GM19467 (cell line): ENCODE data around the gene TCF12.
A peak's percentile ranks its signal among the peaks of the same experiment; 100 is the strongest.

Source experiments
- ATAC-seq: cut with Tn5 transposase; IDR thresholded peaks from one replicate; pipeline ENCODE4 v1.9.1; 2021; ENCODE audit warnings: mild to moderate bottlenecking, moderate library complexity; ENCODE audit not compliant: unreplicated experiment

The TCF12 gene

DNA sequence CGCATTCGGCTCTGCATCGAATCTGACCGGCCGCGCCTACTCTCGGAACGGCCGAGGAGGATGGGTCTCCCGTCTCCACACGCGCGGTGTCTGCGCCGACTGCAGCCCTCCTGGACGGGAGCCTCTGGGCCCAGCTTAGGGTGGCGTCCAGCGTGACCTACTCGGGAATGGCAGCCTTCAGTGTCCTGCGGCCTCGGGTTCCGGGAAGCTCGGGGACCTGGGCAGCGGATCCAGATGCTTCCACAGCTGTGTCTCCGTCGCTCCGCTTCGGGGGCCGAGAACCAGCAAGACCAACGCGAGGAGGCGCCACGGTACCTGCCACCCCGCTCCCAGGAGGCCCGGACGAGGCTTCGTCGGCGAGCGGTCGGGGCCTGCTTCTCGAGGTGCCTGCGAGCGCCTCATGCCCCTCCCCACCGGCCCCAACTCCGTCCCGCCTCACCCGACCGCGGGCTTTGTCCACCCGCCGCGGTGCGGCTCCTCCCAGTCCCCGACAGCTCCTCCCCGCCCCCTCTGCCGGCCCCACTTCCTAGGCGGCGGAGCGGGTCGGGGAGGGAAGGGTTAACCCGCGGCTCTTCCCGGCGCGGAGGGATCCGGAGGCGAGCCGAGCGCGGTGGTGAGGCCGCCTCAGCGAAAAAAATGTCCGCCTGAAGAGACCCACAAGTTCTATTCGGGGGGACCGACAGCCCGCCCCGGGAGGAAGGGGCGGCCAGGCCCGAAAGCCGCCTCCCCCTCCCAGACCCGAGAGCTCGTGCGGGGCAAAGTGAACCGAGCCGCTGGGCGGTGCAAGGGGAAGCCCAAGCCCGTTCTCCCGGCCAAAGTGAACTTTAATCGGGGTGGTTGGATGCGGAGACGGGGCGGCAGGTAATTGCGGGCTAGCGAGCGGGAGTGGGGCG, at the start of gene TCF12:
TCF12 (plus strand) TSS at position 599 of the 893 bp plus-strand sequence. CDS start 1,270 bp downstream, outside the sequence.
- peak; percentile 75 for ATAC-seq

DNA sequence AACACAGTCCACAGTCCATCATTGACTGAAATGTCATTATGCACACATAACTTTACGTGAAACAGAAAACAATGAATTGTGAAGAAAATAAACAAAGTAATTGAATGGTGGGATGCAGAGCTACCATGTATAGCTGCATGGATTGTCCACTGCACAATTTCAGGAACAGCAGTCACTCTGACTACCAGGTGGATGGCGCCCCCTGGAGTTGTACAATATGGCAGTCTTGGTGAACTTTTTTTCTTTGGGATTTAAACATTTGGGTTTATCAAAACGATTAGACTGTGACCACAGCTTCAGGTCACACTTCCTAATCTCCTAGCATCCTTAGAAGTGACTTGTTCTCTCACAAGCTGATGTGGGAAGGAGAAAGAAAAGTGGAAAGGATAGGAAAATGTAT, 48.9 kb upstream of the TCF12 start:
- ATAC-seq, result no peak

DNA sequence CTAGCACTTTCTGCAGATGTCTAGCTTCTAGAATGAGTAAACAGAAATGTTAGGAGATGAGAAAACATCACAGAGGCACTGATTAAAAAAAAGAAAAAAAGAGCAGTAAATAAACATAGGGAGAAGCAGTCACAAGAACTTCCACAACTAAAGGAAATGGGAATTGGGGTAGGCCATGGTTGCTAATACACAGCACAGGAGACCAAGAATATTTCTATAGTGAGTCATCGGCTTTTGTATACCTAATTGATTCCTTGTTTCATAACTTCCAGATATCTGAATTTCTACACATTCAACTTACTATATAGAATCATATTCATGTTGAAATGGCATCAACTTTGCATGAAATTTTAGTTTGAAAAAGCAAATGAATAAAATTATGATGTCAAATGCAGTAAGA, 47.3 kb upstream of the TCF12 start:
- no peak for ATAC-seq

DNA sequence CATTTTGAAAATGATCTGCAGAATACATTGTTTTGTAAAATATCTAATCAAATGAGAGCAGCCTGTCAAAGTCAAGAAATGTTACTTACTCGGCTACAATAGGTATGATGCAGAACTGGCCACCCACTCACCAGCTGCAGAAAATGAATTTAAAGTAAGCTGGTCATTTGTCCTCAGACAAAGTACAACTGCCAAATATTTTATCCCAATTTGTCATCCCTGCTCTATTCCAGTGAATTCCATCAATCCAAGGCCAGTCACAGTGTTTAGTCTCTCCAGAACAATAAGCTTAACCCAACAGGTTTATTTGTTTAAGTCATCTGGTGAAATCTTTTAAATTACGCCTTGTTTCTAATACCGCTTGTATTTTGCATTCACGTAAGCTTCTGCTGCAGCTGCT, 46.6 kb upstream of the TCF12 start:
- no peak for ATAC-seq

DNA sequence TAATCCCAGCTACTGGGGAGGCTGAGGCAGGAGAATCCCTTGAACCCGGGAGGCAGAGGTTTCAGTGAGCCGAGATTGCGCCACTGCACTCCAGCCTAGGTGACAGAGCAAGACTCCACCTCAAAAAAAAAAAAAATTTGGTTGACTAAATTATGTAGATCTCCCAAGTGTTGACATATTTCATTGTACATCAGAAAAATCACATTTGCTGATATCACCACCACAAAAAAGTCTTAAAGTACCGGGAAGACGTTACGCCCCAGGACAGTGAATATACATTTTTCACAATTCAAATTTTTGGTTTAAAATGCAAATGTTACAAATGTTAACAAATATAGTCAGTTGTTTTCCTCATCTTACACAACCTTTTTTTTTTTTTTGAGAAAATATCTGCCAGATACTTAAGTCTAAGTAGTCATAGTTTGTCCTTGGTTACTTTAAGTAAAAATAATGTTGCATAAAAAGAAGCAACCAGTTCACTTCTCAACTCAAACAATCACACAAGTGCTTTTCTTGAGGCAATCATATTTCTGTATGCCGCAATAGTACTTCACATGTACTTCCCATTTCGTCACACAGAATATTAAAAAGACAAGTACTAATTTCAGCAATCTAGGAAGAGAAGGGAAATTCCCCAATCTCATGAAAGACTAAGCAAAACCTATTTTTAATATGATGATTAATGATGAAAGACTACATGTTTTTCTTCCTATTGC, 41.0 kb upstream of the TCF12 start:
- ATAC-seq, result no peak

DNA sequence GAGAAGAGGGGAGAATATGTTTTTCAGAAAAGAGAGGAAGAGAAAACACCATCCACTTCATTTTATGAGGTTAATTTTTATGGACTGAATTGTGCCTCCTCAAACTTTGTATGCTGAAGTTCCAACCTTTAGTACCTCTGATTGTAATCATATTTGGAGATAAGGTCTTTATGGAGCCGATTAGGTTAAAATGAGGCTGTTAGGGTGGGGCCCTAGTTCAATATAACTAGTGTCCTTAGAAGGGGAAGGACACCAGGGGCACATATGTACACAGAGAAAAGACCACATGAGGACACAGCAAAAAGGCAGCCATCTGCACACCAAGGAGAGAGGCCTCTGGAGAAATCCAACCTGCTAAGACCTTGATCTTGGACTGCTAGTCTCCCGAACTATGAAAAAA, 38.9 kb upstream of the TCF12 start:
- ATAC-seq, result no peak

DNA sequence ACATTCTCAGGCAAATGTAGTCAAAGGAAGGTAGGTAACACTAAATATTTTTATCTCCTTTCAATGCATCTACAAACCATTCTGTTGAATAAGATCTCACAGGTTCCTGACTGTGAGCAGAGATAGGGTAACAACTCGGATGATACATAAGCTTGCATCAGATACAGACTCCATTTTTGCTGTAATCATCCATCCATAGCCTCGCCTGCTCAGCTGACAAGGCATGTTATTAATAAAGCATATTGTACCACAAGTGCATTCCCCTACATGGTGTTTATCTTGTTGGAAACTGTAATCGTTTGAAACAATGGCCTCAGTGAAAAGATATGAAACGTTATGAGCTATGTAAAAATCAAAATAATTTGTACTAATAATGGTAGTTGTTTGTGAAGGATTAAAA, 35.4 kb upstream of the TCF12 start:
- ATAC-seq, result no peak

DNA sequence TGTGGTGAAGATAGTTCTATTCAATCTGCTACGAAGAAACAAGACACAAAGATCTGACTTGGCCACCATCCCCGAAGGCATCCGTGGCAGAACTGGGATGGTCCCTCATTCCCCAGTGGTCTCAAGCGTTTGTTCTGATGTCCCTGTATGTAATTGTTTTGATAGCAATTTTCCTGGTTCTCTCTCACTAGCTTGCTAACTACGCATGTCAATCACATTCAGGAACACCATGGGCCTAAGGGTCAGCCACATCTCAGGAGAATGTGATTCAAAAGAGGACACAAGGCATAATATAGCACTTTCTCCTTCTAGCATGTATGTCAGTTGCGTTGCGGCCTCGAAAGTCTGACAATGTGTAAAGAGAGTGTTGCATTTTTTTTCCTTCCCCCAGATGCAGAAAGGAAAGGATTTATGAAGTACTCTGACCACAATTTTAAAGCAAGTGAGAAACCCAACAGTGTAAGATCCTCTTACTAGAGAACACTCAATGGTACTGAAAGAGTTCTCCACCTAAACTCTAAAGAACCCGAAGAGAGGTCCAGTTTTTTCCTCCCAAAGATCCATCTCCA, 32.0 kb upstream of the TCF12 start:
- ATAC-seq, result no peak

DNA sequence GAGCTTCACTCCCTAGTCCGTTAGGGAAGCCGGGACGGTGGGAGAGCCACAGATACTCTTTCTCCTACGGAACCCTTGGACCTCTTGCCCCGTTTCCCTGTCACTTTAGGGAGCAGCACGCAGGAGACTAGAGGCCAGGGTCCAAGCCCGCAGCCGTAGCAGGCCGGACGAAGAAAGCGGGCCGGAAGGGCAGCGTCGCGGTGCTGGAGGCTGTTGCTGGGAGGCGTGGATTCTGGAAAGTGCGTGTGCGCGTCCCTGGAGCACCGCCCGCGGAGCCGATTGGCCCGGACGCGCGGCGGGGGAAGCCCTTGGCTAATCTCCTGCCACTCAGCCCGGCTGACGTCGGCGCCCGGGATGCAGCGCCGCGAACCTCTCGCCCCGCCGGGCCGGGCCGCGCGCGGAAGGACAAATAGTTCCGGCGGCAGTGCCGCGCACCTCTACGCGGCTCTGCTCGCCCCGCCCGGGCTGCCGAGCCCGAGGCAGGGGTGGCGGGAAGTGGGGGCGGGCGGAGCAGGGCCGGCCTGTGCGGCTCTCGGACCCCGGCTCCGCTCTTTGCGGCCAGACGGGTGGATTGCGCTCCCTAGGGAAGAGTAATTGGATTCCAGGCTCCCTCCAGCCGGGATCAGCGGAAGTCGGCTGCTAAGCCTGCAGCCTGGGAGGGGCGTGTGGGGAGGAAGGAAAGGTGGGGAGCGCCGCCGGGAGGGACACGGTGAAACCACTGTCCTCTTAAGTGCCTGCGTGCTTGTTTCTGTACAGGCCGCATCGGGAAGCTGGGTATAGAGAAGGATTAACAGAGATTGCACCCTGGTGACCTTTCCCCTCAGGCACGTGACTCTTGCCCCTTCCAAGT, 31.3 kb upstream of the TCF12 start:
- peak; percentile 83 for ATAC-seq

DNA sequence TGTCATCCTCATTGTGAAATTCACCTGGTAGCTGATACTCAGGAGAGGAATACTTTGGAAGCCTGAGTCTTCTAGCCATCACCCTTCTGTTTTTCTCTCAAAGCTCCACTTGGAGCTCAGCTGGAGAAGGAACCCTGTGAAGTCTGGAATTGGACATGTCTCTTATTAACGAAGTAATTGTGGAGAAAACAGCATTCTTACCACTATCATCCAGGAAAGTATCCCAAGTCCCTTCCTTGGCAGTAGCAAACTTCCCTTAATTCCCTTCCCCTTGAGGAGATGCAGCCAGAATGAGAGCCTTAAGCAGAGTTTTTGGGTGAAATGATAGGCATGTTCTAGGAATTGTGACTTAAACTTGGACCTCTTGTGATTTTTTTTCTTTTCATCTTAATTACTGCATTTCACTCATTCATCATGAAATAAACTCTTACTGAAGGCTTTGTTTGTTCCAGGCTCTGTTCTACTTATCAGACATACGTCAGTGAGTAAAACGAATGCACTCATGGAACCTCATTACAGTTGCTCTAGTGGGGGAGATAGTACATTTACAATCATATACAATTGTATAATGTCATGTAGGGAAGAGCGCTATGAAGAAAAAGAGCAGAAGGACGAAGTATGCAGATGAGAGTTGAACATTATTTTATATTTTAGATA, 30.5 kb upstream of the TCF12 start:
- ATAC-seq, result no peak

DNA sequence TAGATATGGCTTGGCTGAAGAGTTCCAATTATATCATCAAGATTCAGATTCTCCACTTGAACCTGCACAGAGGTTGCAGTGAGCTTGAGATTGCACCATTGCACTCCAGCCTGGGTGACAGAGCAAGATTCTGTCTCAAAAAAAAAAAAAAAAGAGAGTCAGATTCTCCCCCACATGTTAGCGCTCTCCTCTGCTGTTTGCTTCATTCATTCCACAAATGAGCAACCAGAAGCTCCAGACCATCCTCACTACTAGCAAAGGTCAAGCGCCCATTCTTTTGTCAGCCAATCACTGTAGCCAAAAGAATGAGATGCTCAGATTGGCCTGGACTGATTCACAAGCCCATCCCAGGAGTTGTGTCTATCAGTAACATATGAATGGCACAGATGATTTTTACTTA, 28.4 kb upstream of the TCF12 start:
- no peak for ATAC-seq

DNA sequence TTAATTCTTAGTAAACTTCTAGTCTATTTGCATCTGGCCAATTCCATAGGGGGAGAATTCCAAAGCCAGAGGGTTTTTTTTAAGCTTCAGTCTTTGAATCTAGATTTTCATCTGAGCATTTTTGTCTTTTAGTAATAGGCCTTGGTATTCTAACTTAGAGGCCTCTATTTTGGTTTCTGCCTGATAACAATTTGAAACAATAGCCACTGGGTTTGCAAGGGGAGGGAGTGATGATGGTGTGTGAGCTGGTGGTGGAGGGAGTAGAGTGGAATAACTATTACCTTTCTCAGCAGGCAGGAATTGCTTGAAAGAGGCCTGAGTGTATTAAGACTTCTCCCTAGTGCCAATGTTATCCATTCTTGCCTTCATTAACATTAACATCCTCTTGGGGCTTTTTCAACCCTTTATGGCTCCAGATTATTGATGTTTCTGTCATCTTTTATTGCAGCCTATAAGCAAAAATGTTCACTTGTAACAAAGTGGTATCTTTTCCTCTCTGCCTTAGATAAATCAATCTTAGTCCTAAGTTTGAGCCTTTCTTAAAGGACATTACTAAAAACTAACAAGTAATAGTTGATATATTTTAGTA, 26.5 kb upstream of the TCF12 start:
- ATAC-seq, result no peak

DNA sequence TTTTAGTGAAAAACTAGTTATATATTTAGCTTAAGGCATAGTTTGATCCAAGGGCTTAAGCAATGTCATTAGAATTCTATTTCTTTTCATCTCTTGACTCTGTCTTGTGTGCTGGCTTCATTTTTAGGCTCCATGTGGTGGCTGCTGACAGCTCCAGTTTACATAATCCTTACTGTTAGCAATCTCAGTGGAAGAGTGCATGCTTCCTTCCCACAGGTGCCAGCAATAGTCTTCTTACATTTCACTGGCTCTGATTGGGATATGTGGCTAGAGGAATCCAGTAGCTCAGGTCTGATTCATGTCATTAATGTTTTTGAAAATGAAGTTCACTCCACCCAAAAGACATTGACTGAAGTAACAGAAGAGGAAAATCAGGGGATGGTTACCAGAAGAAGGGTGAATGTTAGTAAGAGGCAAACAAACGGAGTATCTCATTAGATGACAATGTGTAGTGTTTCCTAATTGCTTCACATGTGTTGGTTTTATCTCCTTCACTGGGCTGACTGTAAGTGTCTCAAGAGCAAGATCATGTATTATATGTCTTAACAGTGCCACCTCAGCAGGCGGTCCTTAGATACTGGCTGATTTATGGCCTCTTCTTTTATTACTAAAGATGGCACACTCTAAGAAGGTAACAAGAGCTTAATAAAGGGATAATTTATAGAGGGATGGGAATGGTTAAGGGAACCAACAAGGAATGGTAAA, 25.6 kb upstream of the TCF12 start:
- no peak for ATAC-seq

DNA sequence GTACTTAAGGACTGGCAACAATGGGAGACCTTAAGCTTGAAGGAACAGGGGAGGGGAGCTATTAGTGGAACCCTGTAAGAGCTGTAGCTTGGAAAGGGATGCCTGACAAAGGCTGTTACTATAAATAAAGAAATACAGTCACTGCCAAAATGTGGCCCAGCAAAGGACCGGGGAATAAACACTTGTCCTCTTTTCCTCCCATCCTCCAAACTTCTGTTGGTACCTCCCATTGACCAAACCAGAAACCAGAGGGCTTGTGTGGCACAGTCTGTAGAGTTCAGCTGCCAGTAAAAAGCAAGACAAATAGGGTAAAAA, 25.1 kb upstream of the TCF12 start:
- ATAC-seq, result no peak

DNA sequence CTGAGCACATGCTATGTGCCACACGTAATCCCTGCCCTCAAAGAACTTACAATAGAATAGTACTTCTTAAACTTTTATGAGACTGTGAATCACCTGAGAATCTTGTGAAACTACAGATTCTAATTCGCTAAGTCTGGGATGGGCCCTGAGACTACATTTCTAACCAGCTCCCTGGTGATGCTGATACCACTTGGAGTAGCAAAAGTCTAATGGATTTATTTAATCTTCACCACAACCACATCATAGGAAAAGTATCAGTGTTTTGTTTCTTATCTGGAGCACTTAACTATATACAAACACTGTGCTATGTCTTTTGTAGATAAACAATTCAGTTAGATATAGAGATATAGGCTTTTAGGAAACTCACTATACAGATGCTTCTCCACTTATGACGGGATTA, 23.8 kb upstream of the TCF12 start:
- ATAC-seq, result no peak

DNA sequence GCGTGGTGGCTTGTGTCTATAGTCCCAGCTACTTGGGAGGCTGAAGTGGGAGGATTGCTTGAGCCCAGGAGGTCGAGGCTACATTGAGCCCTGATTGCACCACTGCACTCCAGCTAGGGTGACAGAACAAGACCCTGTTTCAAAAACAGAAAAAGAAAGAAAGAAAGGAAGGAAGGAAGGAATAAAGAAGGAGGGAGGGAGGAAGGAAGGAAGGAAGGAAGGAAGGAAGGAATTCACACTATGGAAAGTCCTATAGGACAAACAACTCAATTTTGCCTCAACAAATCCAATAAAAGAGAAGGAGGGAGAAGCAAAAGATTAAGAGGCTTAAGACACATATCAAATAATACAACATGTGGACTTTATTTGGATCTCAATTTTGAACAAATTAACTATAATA, 16.5 kb upstream of the TCF12 start:
- no peak for ATAC-seq

DNA sequence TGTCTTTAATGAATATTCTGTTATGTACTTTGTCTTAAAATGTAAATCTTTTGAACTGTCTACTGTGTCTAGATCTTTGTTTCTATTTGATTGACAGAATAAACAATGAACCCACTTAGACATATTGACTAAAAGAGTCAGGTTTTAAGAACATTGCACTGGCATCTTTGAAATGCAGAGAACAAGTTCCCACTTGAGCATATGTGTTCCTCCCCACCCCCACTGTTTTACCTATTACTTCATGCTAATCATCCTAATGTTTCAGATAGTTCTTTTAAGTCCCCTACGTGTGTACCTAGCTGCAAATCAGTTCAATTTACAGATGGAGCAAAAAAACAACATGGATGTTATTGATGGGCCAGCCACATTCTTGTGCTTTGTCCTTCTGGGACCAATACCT, 11.7 kb upstream of the TCF12 start:
- no peak for ATAC-seq

DNA sequence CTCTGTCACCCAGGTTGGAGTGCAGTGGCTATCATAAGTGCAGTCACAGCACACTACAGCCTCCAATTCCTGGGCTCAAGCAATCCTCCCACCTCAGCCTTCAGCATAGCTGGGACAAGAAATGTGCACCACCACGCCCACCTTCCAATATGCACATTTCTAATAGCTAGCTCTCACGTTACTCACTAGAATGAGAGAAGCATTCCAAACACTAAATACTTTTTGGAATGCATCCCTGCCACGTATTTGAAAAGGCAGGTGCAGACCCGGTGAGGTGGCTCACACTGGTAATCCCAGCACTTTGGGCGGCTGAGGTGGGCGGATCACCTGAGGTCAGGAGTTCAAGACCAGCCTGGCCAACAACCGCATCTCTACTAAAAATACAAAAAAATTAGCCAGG, 7.6 kb upstream of the TCF12 start:
- ATAC-seq, result no peak

DNA sequence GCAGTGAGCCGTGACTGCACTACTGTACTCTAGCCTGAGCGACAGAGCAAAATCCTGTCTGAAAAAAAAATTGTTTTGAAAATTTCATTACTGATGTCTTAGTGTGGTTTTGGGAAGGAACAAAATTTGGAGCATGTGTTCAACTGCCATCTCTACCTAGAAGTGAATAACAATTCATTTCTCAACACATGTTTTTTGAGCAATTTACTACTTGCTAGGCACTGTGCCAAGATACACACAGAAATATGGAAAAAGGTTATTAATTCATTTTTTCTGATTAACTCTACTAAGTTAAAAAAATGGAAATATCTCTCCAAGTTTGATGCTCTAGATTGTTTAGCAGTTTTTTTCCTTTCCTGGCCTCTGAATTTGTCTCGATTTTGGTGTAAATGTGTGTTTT, 5.2 kb upstream of the TCF12 start:
- no peak for ATAC-seq

DNA sequence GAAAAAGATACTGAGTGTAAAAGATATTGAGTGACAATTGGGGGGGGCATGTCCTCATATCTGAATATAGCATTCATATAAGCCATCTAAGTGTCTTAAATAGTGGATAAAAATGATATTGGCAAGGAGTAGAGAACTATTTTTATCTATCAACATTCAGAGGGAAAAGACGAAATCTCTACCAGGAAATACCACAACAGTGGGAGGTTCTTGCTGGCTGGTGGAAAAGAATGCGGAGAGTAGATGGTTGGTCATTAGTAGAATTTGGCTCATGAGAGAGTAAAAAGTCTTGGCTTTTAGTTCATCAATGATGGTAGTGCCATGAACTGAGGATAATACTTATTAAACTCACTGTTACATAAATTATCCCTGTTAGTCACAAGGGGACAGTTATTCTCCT, 4.8 kb upstream of the TCF12 start:
- ATAC-seq, result no peak
